Skeletal muscle cell (primary cell): ENCODE measurements around the gene CFAP68.
A peak's percentile ranks its signal among the peaks of the same experiment; 100 is the strongest.
"Not testable (repeated sequence)": the region's sequence is repeated elsewhere in the genome, so short reads cannot be mapped to it uniquely, and the experiment has no call there.

Experiments
- DNase-seq: peaks from one replicate; pipeline ENCODE4 v3.0.0-alpha.2; 2010; ENCODE audit warnings: low read depth
- H3K4me3 ChIP-seq: 2 replicates; pipeline ENCODE4 v1.5.1; 2011; ENCODE audit warnings: low read depth, mild to moderate bottlenecking, control low read depth, low read length, moderate library complexity

Gene CFAP68

GRCh38 chr11:111860257-111860656 lies 19.1 kb upstream of the CFAP68 start:
- no peak for DNase-seq
- no peak overlapping the region for H3K4me3 ChIP-seq

GRCh38 chr11:111870113-111870512 lies 9.2 kb upstream of the CFAP68 start:
- no peak for DNase-seq
- no peak overlapping the region for H3K4me3 ChIP-seq

GRCh38 chr11:111870522-111870885 lies 8.8 kb upstream of the CFAP68 start:
- H3K4me3 ChIP-seq: peak overlapping the region; percentile 71
- no peak for DNase-seq

GRCh38 chr11:111870886-111871692 lies 8.3 kb upstream of the CFAP68 start, which contains the start of gene ALG9:
Gene ALG9 (minus strand): TSS chr11:111871581. CDS start chr11:111871482, 99 bp downstream.
- DNase-seq: peak; percentile 70
- peak within 1 kb of the TSS; percentile 71 for H3K4me3 ChIP-seq

GRCh38 chr11:111871693-111872161 lies 7.6 kb upstream of the CFAP68 start:
- DNase-seq: no peak
- peak overlapping the region; percentile 71 for H3K4me3 ChIP-seq

- H3K4me3 ChIP-seq: peak overlapping the region; percentile 74
- DNase-seq: no peak
Observed at GRCh38 chr11:111878385-111878848, 924 bp upstream of the CFAP68 start.

- no peak for DNase-seq
- peak overlapping the region; percentile 74 for H3K4me3 ChIP-seq
Observed at GRCh38 chr11:111879637-111879960, 258 bp downstream of the CFAP68 start.

GRCh38 chr11:111882202-111882601 lies 2.9 kb downstream of the CFAP68 start:
- no peak for DNase-seq

GRCh38 chr11:111885053-111885452 lies 5.7 kb downstream of the CFAP68 start:
- not testable (repeated sequence) for DNase-seq, H3K4me3 ChIP-seq

More at GRCh38 chr11:111882202-111882601, 2.9 kb downstream of the CFAP68 start:
- H3K4me3 ChIP-seq: no peak overlapping the region

GRCh38 chr11:111886032-111886431 lies 6.7 kb downstream of the CFAP68 start:
- DNase-seq: no peak
- no peak overlapping the region for H3K4me3 ChIP-seq

GRCh38 chr11:111886844-111887243 lies 7.5 kb downstream of the CFAP68 start:
- DNase-seq: no peak

GRCh38 chr11:111905411-111905810 lies 26.1 kb downstream of the CFAP68 start:
- no peak overlapping the region for H3K4me3 ChIP-seq

More at GRCh38 chr11:111886844-111887243, 7.5 kb downstream of the CFAP68 start:
- H3K4me3 ChIP-seq: no peak overlapping the region

GRCh38 chr11:111906680-111907079 lies 27.3 kb downstream of the CFAP68 start:
- no peak overlapping the region for H3K4me3 ChIP-seq
- no peak for DNase-seq

More at GRCh38 chr11:111905411-111905810, 26.1 kb downstream of the CFAP68 start:
- DNase-seq: no peak

- no peak overlapping the region for H3K4me3 ChIP-seq
- no peak for DNase-seq
Observed at GRCh38 chr11:111908639-111909305, 29.4 kb downstream of the CFAP68 start.

- no peak for DNase-seq
- no peak overlapping the region for H3K4me3 ChIP-seq
Observed at GRCh38 chr11:111909378-111909777, 30.0 kb downstream of the CFAP68 start.

GRCh38 chr11:111910676-111911562 lies 31.6 kb downstream of the CFAP68 start:
- DNase-seq: no peak
- peak overlapping the region; percentile 1 for H3K4me3 ChIP-seq

- DNase-seq: peak; percentile 85
- peak within 1 kb of the TSS; percentile 10 for H3K4me3 ChIP-seq
Observed at GRCh38 chr11:111911563-111912401, 32.4 kb downstream of the CFAP68 start, which contains the start of gene CRYAB. Gene CRYAB (minus strand): TSS chr11:111911770. CDS start chr11:111911724, 46 bp downstream.

- H3K4me3 ChIP-seq: peak within 1 kb of the TSS; percentile 14
- DNase-seq: no peak
Observed at GRCh38 chr11:111912535-111912934, 33.2 kb downstream of the CFAP68 start, which contains the start of gene HSPB2. Gene HSPB2 (plus strand): TSS chr11:111912734. CDS start chr11:111912830, 96 bp downstream.
